NCI-H128 (cell line): ENCODE measurements around the gene C6orf132.

Experiments
- DNase-seq: peaks from one replicate; lab custom pipeline; 2025; ENCODE audit not compliant: unreplicated experiment; lab: John Stamatoyannopoulos, UW

C6orf132 gene

DNA sequence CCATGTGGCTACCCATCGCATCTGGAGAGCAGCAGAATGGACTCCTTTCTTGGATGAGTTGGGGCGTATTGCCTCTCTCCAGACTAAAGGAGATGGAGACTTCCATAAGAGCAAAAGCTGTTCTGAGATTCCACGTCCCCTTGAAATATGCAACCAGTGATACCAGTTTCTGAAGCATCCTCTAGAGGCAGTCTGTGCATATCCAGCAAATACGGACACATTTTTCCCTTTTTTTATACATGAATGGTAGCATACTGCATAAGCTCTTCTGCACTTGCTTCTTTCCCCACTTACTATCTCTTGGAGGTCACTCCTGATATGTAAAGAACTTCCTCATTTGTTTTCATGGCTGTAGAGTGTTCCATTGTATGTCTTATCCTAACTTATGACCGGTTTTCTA lies 57.5 kb downstream of the C6orf132 start:
- DNase-seq: no peak

DNA sequence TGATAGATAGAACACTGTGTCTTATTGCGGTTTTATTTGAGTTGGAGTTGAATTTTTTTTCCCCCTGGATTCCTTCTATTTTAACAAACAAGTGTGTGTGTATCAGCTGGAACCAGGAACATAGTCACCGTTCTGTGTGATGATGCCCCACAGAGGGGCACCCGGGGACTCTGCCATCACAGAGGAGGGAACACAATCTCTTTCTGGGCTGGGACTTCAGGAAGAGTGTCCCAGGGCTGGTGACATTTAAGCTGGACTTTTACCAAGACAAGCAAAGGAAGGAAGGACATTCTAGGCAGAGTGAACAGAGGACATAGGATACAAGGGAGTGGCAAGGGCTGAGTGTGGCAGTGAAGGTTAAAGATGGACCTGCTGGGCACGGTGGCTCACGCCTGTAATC lies 58.9 kb downstream of the C6orf132 start:
- DNase-seq: no peak

DNA sequence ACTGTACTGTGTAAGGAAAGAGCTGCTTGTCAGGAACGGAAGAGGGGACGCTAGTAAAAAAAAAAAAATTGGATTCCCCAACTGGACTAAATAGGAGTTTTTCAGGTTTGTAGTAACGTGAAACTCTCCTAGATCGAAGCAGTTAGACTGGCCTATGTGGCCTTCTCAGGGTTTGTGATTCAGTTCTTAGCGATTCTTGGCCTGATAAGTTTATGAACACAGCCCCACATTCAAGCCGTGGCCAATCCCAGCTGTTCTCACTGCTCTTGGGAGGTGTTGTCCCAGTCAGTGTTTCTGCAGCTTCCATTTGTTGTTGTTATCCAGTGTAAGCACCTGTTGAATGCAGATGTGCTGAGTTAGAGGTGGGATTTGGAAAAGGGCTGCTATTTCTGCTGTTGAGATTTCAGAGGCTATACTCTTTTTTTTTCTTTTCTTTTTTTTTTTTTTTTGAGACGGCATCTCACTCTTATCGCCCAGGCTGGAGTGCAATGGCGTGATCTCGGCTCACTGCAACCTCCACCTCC lies 62.4 kb downstream of the C6orf132 start:
- no peak for DNase-seq

DNA sequence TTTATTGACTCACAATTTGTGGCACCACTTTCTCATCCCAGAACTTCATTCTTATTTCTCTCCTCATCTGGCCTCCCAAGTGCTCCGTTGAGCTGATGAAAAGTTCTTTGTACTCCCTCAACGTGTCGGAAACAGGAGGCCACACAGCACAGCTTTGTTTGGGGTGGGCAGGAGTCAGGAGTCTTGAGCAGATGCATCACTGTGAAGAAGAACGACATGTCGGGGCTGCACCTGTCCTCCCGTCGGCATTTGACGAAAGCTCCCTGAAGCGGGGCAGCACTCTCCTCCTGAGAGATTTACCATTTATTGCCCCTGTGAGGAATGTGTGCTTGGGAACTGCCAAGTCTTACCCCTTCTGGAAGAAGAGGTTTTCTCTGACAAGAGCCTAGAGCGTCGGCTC lies 64.0 kb downstream of the C6orf132 start:
- no peak for DNase-seq

DNA sequence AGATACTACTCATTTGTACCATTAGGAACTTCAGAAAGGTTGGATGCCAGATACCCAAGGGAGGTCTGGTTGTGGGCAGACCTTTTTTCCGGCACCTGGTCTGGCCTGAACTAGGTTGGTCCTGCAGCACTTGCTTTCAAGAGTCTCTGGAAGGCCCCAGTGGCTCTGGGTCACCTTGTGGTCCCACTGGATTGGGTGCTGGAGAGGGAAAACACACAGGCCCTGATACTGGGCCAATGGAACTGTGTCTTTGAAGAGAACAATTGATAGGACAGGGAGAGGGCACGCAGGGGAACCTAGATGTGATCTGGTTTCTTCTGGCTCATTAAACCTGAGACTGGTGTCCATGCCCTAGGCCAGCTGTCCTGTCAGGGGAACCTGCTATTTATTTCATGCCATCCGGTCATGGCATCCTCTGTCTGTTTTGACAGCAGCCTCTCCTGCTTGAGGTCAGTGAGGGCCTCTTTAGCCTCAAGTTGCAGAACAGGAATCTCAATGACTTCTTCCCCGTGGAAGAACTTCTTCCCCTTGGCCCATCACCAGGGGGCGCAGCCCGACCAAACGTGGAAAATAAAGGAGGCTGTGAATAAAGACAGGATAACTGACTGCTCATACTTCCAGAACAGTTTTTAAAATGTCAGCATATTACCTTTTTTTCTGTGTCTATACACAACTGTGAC lies 67.1 kb downstream of the C6orf132 start:
- DNase-seq: peak; percentile 27

DNA sequence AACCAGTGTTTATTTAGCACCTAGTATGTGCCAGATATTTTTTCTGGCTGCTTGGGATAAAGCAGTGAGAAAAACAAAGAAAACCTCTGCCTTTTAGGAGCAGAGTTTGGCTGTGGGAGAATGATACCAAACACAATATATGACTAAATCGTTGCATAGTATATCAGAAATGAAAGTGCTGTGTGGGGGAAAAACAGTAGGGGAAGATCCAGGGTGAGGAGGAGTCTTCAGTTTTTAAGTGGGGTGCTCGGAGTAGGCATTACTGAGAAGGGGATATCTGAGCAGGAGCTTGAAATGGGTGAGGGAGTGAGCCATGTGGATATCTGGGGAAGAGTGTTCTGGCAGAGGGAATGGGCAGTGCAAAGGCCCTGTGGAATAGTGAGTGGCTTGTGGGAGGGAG lies 69.1 kb downstream of the C6orf132 start:
- no peak for DNase-seq

DNA sequence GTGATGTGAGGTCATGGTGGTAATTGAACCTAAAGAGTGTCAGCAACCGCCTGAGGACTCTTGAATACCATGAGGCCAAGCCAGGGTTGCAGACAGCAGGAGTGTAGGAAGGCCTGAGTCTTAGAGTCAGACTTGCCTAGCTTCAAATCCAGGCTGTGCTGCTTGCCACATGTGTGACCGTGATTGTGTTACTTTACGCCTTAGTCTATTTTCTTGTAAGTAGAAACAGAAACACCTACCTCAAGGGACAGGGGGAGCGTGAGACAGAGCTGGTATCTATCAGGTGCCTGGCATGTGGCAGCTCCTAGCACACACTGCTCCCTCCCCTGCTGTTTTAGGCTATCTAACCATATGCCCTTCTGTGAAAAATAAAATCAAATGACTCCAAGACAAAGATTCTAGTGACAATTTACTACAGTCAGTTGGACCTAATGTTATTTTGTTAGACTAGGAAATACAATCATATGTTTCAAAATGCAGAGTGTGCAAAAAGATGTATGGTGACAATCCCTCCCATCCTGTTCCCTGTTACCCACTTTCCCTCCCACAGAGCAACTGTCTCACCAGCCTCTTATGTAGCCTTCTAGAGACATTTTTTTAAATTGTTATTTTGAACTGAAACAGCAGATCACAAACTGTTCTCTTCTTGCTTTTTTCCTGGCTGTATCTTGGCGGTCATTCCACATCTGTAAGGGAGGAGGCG lies 70.4 kb downstream of the C6orf132 start:
- no peak for DNase-seq

DNA sequence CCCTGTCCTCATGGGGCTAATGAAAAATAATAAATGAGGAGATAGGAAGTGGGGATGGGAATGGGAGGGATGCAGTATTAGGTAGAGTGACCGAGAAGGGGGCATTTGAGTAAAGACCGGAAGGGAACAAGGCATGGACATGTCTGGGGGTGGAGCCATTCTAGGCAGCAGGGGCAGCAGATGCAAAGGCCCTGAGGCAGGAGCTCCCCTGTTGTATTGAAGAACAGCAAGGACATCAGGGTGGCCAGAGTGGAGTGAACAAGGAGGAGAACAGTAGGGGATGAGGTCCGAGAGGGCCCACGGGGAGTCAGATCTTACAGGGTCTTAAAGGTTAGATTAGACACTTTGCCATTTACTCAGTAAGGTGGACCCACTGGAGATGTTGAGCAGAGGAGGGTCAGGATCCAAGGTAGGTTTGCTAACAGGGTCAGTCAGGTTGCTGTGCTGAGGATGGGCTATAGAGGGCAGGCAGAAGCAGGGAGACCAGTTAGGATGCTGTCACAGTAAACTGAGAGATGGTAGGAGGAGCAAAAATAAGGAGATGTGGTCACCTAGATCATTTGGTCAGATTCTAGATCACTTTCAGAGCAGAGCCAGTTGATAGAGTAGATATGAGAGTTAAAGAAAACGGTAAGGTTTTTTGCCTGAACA lies 73.4 kb downstream of the C6orf132 start:
- DNase-seq: no peak

DNA sequence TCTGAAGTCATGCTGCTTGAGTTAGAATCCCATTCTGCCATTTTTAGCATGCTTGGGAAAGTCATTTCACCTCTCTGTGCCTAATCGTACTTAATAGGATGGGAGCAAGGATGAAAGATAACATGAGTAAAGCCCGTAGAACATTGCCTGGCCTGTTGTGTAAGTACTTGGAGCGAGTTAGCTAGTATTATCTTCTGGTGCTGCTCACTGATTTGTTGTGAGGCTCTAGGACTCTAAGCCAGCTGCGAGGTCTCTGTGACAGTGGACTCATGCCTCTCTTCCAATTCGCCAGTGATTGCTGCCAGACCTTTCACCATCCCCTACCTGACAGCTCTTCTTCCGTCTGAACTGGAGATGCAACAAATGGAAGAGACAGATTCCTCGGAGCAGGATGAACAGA lies 74.2 kb downstream of the C6orf132 start:
- no peak for DNase-seq

DNA sequence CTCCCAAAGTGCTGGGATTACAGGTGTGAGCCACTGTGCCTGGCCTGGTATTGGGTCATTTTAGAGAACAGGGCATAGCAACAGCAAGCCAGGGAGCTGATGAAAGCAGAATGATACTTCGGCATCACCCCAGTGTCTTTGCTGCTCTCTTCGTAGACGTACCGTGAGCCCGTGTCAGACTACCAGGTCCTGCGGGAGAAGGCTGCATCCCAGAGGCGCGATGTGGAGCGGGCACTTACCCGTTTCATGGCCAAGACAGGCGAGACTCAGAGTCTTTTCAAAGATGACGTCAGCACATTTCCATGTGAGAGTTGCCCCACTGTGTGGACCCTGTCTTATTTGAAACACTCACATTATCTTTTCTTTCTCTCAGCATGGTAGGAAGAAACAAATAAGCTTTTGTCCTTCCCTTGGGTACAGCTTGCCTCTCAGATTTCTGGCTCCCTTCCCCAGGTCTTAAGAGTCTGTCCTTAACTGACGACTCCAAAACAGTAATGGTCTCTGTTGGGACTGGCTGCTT lies 76.2 kb downstream of the C6orf132 start:
- no peak for DNase-seq

DNA sequence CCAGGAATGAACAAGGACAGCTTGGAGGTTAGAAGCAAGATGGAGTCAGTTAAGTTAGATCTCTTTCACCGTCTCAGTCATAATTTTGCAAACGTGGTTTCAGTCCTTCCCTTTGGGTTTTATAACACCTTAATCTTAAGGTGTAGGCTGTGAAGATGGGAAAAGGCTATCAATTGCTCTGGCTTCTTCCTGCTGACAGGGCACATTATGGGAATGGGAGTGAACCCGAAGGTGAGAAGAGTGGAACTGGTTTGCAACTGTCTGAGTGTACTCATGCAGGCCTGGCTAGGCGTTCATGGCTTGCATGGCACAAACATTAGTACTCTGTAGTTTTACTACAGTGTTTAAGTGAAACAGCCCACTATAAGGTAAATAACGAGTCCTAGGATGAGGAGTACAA lies 82.7 kb downstream of the C6orf132 start:
- no peak for DNase-seq

DNA sequence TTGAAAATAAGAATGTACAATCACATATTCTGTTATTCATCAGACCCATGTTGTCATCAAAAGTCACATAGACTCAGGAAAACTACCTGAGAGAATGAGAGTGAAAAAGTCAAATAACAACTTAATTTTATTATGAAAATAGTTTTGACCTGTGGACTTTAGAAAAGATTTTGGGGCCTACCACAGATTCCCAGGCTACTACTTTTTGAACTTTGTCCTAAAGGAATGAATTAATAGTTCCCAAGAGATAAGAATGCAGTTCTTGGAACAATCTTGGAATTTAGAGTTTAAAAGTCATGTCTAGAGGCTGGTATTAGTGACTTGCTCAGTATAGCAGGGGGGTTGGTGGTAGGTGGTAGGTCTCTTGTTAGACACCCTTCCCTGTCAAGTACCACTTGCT lies 88.8 kb downstream of the C6orf132 start:
- DNase-seq: no peak

DNA sequence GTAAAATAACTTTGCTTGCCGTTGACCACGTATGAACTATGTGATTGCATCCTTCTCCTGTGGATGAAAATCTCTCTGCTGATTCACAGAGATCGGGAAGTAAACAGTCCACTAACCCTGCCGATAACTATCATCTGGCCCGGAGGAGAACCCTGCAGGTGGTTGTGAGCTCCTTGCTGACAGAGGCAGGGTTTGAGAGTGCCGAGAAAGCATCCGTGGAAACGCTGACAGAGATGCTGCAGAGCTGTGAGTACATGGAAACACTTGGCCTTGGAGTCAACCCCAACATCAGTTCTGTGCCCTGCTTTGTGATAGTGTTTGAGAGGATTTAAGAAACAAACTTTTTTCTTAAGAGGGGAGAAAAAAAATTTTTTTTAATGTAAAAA lies 91.2 kb downstream of the C6orf132 start:
- DNase-seq: no peak
